Measurements from ENCODE around the gene LMBR1.
"Not testable (repeated sequence)": the region's sequence is repeated elsewhere in the genome, so short reads cannot be mapped to it uniquely, and the experiment has no call there.

Gene LMBR1

GRCh38 chr7:156892821-156893706, at the start of gene LMBR1:
Gene LMBR1, minus strand, starts transcription at chr7:156893183. Its CDS starts 190 bp downstream, at chr7:156892993.
- DNase-seq (ENCODE audit: low read depth) = peak; percentile 95

DNA sequence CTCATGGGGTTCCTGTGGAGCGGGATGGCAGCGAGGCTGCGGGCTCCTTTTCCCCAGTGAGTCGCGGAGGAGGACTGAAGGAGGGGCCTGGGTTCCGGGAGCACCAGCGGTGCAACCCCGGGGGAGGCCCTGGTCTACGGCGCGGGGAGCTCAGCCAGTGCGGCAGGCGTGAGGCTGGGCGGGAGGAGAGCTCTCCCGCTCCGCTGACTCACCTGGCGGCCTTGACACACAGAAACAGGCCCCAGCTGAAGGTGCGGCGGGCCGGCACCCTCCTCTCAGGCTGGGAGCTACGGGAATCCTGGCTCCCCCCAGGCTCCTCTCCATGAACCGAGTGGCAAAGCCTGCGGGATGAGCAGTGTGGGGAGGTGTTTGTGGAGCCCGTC, 49.7 kb upstream of the LMBR1 start:
- no peak for DNase-seq (ENCODE audit: low read depth)

DNA sequence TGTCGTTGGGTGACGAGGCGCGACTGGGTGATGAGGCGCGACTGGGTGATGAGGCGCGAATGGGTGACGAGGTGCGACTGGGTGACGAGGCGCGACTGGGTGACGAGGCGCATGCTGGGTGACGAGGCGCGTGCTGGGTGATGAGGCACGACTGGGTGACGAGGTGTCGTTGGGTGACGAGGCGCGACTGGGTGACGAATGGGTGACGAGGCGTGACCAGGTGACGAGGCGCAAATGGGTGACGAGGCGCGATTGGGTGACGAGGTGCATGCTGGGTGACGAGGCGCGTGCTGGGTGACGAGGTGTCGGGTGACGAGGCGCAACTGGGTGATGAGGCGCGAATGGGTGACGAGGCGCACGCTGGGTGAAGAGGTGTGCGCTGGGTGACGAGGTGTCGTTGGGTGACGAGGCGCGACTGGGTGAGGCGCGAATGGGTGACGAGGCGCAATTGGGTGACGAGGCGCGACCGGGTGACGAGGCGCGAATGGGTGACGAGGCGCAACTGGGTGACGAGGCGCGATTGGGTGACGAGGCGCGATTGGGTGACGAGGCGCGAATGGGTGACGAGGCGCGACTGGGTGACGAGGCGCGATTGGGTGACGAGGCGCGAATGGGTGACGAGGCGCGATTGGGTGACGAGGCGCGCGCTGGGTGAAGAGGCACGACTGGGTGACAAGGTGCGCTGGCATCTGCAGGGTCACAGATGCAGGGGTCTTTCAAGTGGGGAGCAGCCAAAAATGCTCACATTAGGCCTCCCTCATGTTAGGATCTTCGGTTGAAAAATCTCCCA, 48.6 kb upstream of the LMBR1 start:
- DNase-seq (ENCODE audit: low read depth) = no peak

DNA sequence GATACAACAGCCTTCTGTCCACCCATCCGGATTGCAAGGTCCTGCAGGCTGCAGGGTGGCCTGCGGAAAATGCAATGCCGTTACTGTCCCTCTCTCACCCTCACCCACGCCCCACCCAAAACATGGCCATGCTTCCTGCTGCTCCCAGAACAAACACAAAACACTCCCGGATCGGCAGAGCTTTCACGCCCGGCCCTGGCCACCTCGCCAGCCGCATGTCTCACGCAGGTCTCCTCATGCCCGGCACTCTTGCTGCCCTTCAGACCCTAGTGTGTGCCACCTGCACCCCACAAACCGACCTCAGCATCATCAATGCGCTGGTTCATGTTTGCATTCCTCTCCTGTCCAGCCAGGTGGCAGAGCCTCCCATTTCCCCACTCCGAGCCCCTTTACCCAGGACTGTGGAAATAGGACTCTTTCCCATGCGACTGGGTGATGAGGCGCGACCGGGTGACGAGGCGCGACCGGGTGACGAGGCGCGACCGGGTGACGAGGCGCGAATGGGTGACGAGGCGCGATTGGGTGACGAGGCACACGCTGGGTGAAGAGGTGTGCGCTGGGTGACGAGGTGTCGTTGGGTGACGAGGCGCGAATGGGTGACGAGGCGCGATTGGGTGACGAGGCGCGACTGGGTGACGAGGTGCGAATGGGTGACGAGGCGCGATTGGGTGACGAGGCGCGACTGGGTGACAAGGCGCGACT, 47.6 kb upstream of the LMBR1 start:
- no peak for DNase-seq (ENCODE audit: low read depth)

- DNase-seq (ENCODE audit: low read depth) = not testable (repeated sequence)
These were observed 43.8 kb upstream of the LMBR1 start for GRCh38 chr7:156936766-156937165.

DNA sequence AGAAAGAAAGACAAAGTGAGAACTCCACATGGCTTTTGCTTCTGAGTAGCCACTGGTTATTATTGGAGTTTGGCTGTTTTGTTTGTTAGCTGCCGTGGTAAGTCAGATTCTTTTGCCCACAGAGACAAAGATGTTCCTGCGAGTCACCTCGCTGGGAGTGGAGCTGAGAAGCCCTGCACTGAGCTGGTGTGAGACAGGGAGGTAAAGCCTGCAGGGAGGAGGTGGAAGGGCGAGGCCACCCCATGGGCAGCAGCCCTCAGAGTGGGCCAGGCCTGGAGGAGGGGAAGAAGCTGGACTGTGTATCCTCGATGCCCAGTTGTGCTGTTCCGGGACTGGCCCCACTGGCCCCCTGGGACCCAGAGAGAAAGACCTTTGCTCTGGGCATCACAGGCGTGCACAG, 42.3 kb upstream of the LMBR1 start:
- DNase-seq (ENCODE audit: low read depth) = no peak

- peak; percentile 24 for DNase-seq (ENCODE audit: low read depth)
These were observed 39.0 kb upstream of the LMBR1 start for GRCh38 chr7:156932006-156932405.

- DNase-seq (ENCODE audit: low read depth) = no peak
These were observed 37.0 kb upstream of the LMBR1 start for GRCh38 chr7:156929789-156930539.

- no peak for DNase-seq (ENCODE audit: low read depth)
These were observed 35.4 kb upstream of the LMBR1 start for GRCh38 chr7:156928406-156928747.

GRCh38 chr7:156927571-156928405, 34.8 kb upstream of the LMBR1 start:
- DNase-seq (ENCODE audit: low read depth) = peak; percentile 39

DNA sequence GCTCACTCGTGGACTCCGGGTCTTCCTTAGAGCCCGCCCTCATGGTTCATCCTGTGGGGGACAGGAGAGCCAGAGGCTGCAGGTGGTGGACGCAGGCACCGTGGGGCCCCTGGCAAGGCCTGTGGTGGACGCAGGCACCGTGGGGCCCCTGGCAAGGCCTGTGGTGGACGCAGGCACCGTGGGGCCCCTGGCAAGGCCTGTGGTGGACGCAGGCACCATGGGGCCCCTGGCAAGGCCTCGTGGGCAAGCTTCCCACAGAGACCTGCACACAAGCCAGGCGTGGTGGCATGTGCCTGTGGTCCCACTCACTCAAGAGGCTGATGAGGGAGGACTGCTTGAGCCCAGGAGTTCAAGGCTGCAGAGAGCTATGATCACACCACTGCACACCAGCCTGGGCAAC, 32.8 kb upstream of the LMBR1 start:
- DNase-seq (ENCODE audit: low read depth) = not testable (repeated sequence)

DNA sequence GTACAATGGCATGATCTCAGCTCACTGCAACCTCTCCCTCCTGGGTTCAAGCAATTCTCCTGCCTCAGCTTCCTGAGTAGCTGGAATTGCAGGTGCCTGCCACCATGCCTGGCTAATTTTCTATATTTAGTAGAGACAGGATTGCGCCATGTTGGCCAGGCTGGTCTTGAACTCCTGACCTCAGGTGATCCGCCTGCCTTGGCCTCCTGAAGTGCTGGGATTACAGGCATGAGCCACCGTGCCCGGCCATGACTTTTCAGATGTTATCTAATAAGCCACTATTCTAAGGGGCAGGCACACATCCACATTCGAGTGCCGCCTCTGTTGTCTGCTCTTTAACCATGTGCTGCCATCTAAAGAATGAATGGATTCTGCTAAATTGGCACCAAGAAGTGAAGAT, 29.3 kb upstream of the LMBR1 start:
- not testable (repeated sequence) for DNase-seq (ENCODE audit: low read depth)

GRCh38 chr7:156920487-156921373, 27.7 kb upstream of the LMBR1 start:
- not testable (repeated sequence) for DNase-seq (ENCODE audit: low read depth)

DNA sequence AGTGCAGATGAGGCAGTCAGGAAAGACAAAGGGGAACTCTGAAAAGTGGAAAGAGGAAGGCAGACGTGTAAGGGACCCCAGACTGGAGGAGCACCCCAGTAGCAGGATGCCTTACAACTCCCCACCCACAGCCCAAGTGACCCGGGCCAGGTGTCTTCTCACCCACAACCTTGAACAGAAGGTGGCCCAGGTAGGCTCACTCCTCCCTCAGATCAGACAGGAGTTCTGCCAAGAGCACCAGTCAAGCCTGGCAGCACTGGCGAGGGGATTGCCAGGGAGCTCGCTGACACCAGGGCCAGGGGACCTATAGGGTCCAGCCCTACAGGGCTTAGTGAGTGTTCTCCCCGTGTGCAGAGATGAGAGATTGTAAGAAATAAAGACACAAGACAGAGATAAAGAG, 27.1 kb upstream of the LMBR1 start:
- DNase-seq (ENCODE audit: low read depth) = no peak

DNA sequence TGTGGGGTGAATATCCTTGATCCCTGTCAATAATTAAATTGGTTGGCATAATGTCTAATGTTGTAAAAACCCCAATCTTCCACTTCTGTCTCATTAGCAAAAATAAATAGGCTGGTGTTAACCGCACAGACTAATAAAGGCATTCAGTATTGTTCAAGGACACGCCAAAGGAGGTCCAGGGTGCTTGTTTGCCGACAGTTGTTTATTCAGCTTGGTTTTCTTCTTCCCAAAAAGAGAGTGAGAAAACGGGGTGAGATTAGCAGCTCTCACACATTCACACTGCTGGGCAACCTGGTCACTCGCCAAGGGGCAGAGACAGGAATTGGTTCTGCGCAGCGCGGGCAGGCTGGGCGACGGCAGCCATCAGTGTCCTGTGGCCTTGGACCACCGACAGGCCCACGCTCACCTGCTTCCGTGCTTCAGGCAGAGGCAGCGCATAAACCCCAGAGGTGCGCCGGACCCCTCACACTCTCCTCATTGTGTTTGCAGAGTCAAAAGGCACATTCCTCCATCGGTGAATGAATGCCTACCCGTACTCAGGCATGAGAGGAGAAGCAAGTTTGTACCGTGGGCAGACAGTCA, 26.2 kb upstream of the LMBR1 start:
- no peak for DNase-seq (ENCODE audit: low read depth)

DNA sequence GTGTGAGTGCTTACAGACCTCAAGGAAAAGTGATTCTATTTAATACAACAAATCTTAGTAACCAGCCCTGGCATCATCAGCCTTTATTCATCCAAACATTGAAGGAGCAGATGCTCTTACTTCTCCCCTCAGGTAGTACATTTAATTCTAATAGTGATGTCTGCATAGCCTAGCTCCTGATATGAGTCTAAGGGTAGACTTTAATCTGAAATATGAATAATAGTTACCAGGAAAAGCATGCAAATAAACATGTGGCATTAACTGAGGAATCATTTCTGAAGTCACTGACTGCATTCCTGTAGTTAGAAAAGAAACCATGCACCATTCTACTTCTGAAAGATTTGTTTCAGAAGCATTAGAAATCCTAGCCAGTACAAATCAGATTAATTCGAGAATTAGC, 25.7 kb upstream of the LMBR1 start:
- no peak for DNase-seq (ENCODE audit: low read depth)

DNA sequence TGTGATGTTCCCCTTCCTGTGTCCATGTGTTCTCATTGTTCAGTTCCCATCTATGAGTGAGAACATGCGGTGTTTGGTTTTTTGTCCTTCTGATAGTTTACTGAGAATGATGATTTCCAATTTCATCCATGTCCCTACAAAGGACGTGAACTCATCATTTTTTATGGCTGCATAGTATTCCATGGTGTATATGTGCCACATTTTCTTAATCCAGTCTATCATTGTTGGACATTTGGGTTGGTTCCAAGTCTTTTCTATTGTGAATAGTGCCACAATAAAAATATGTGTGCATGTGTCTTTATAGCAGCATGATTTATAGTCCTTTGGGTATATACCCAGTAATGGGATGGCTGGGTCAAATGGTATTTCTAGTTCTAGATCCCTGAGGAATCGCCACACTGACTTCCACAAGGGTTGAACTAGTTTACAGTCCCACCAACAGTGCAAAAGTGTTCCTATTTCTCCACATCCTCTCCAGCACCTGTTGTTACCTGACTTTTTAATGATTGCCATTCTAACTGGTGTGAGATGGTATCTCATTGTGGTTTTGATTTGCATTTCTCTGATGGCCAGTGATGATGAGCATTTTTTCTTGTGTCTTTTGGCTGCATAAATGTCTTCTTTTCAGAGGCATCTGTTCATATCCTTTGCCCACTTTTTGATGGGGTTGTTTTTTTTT, 16.7 kb upstream of the LMBR1 start:
- DNase-seq (ENCODE audit: low read depth) = not testable (repeated sequence)

- DNase-seq (ENCODE audit: low read depth) = peak; percentile 96
These were observed 14.7 kb upstream of the LMBR1 start for GRCh38 chr7:156907656-156908055.

GRCh38 chr7:156906200-156906649, 13.2 kb upstream of the LMBR1 start:
- peak; percentile 72 for DNase-seq (ENCODE audit: low read depth)
